ENCODE results near the gene HAPLN2.
"Not testable (repeated sequence)": the region's sequence is repeated elsewhere in the genome, so short reads cannot be mapped to it uniquely, and the experiment has no call there.

Gene HAPLN2

DNA sequence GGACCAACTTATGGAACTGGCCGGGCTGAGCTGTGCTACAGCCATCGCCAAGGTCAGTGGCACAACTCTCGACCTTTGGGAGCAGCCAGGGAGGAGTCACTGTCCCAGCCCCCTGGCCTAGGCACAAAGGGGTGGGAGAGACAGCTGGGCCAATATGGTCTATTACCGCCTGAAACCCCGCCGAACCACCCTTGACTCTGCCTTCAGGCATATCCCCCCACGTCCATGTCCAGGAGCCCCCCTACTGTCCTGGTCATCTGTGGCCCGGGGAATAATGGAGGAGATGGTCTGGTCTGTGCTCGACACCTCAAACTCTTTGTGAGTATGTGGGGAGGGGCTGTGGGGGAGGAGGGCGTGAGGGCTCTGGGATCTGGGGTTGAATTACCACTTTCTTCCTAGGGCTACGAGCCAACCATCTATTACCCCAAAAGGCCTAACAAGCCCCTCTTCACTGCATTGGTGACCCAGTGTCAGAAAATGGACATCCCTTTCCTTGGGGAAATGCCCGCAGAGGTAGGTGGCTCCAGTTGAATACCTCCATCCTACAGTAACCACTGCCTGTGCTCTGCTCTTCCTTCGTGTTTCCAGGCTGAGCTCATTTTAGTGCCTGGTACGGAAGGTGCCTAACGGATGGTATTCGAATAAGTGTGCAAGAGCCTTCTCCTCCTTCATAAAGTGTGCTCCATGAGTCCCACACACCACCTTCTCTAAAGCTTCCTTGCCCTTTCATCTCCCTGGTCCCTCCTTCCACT, 26.9 kb upstream of the HAPLN2 start:
- DNase-seq, result no peak

DNA sequence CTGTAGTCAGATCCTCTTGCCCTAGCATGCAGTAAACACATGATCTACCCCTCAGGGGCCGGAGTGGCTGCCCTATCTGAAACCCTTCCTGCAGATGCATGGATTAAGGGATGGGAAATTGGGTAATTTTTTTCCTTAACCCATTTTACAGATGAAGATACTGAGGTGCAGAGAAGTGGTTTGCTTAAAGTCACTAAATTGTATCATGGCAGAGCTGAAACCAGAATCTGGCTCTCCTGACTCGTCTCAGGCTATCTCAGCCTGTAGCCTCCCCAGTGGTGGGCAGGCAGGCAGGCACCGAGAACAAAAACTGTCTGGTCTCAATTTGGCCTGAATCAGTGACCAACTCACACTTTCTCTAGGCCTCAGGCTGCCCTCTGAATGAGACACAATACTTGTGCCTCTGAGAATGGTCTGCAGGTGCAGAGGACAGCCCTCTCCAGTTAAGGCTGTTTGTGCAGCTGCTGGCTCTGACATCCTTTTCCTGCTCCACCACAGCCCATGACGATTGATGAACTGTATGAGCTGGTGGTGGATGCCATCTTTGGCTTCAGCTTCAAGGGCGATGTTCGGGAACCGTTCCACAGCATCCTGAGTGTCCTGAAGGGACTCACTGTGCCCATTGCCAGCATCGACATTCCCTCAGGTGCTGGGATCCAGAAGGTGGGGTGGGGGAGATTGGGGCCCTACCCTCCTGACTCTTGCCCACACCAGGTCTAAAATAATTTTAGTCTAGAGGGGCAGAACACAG, 26.1 kb upstream of the HAPLN2 start:
- no peak for DNase-seq

DNA sequence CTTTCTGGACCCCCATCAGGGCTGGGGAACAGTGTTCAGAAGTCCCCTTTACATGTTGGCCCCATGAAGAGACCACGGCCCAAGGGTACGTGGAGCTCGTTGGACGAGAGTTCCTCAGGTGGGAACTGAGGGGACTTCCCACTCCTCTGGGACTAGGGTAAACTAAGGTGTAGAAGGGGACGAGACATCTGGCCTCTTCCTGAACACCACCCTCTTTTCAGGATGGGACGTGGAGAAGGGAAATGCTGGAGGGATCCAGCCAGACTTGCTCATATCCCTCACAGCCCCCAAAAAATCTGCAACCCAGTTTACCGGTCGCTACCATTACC, 25.6 kb upstream of the HAPLN2 start:
- no peak for DNase-seq

DNA sequence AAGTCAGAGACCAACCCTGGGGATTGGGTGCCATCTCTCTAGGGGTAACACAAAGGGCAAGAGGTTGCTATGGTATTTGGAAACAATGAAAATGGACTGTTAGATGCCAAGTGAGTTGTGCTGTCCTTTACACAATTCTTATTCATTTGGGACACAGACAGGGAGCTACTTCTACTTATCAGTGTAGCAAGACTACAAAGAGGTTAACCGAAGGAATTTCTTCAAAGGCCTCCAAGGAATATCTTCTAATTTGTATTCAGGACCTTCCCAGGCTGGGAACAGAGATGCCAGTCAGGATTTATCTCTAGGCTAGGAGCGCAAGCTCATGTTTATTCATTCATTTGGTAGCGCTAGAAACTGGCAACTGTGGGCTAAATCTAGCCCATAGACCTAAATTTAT, 25.0 kb upstream of the HAPLN2 start:
- no peak for DNase-seq

DNA sequence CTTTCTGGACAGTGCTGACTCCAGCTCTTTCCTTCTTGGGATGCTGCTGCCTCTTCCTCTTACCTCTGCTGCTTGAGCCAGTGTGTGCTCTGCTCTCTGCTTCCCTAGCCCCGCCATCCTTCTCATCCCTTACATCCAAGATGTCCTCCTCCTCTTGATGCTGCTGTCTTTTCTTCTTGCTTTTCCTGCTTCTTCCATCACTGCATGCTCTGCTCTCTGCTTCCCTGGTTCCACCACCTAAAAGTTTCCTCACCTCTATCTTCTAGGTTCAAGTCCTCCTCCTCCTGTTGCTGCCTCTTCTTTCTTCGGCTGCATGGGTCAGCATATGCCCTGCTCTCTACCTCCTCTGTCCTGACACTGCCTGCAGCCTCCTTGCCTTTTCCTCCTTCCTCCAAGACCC, 24.2 kb upstream of the HAPLN2 start:
- no peak for DNase-seq

DNA sequence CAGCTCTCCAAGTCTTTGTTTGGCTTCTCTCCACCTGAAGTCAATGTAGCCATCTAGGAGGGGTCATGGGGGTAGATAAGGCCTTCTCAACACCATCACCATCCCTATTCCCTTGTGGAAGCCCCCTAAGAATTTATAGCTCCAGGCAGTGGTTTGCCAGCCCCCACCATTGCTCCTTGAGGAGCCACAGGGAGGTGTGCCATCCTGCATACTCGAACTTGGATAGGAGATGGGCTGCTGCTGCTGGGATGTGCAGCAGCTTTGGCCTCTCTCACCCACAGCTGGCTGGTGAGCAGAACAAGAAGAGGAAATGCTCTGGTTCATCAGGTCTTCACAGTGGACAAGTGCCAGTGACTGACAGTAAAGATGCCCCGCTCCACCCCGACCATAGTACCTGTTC, 22.8 kb upstream of the HAPLN2 start:
- DNase-seq, result no peak

DNA sequence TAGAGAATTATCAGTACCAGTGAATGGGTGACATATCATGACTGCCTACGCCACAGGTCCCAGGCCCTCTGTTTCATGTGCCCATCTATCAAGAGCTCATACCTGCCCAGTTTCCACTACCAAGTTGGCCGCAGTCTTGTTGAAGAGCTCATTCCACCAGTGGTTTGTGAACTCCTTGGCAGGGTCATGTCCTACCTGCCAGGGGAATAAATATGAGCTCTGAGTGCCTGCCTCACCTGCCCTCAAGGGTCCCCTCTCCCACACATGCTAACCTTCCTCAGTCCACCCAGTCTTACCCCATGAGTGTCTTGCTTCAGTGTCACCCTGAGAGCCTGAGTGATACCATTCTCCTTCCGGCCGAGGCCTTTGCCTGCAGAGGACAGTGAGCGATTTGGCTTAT, 21.1 kb upstream of the HAPLN2 start:
- DNase-seq, result no peak

DNA sequence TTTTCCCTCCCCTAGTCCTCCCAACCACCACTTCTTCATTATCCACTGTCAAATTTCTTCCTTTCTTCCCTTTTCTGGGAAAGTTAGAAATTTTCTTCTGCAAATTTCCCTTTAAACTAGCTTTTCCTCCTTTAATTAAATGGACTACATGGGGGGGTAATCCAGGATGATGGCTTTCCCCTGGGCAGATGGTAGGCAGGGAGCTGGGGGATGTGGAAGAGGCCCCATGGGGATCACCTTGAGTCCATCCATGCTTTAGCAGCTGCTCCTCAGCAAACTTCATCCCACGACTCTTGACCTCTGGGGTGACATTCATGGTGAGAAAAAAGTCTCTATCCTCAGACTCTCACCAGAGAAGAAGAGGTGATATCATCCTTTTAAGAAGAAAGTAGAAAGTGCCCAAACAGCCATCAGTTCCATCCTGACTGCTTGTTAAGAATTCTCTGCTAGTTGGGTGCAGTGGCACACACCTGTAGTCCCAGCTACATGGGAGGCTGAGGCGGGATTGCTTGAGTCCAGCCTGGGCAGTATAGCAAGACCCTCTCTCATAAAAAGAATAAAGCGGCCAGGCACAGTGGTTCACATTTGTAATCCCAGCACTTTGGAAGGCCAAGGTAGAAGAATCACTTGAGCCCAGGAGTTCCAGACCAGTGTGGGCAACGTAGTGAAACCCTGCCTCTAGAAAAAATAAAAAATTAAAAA, 20.3 kb upstream of the HAPLN2 start:
- DNase-seq, result no peak

DNA sequence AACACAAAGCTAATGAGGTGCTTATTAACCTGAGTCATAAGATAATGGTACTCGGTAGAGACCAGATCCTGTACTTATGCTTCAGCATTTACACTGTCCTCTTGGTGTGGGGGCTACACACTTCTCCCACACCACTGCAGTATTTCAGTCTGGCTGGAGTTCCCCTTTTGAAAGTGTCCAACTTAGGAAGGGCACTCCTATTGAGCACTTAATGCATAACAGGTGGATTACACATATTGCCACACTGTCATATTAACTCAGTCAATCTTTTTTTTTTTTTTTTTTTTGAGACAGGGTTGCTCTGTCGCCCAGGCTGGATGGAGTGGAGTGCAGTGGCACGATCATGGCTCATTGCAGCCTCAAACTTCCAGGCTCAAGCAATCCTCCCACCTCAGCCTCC, 19.4 kb upstream of the HAPLN2 start:
- DNase-seq, result no peak

DNA sequence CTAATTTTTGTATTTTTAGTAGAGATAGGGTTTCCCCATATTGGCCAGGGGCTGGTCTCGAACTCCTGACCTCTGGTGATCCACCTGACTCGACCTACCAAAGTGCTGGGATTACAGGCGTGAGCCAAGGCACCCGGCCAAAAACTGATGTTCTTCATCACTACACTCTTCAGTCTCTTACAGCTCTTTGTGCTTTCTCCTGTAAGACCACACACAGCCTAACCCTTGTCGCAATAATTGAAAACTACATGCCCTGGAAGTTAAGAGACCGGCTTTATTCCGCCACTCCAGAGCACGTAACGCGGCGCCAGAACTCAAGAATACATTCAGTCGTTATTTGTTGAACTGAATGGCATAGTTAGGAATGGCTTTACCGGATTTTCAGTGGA, 18.5 kb upstream of the HAPLN2 start:
- DNase-seq, result no peak

DNA sequence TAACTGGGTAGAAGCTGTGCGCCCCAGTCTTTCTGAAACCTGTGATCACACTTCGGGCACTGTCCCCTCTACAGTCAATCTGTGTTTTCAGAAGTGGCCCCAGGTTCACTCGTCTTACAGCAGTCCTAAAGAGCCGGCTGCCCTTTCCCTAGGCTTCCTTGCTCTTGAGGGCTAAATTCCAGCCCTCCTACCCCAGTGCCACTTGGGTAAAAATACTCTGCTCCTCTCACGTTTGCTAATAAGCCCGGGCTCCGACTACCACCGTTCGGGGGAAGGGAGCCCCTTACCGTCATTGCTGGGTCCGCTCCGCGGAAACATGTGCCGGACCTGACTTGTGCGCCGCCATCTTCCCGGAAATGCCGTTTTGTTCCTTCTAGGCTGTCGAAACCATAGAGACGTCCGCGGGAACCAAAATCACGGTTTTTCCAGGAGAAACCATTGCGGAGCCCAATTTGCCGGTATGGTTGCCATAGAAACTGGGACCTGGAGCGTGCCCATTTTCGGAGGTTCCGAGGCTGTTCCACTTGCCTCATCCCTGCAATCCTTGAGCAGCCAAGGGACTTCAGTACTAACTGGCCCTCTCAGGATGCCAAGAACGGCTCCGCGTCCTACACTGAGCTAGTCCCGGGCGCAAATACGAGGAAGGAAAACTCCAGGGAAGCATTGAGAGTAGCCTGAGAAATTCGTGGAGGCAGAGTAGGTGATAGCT, 17.9 kb upstream of the HAPLN2 start, which contains the start of gene GPATCH4:
Gene GPATCH4, minus strand, starts transcription at position 358 of the 709 bp plus-strand sequence.
- DNase-seq, result peak; percentile 41

DNA sequence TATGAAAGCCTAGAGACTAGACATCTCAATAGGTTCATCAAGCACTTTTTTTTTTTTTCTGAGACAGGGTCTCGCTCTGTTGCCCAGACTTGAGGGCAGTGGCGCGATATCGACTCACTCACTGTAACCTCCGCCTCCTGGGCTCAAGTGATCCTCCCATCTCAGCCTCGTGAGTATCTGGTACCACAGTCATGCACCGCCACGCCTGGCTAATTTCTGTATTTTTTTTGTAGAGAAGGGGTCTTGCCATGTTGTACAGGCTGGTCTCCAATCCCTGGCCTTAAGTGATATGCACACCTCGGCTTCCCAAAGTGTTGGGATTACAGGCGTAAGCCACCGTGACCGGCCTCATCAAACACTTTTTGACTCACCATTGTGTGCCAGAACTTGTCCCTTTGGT, 17.3 kb upstream of the HAPLN2 start:
- no peak for DNase-seq

DNA sequence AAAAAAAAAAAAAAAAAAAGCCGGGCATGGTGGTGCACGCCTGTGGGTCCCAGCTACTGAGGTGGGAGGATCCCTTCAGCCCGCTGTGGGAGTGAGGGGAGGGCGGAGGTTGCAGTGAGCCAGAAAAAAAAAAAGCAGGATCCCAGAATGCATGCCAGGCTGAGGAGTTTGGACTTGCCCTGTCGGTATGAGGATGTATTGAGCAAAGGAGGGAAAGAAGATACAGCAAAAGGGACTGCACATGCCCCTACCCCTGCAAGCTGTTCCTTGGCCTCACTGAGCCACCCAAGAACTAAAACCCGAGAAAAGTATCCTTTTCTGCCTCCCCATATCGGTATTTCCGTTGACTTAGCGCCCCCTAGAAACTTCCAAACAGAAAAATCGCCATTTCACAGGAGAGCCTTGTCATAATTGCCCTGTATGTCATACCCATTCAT, 16.6 kb upstream of the HAPLN2 start:
- DNase-seq, result no peak

DNA sequence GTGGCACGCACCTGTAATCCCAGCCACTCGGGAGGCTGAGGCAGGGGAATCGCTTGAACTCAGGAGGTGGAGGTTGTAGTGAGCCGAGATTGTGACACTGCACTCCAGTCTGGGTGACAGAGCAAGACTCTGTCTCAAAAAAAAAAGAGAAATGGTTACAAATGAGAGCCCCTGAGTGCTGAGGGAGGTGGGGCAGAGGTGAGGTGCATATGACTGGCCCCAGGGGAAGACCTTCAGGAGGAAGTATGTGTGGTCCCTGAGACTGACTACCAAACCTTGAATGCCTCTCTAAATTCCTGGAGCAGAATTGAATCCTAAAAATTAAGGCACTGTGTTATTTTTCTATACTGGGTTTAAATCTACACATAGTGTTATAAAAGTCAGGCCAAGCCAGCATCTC, 11.9 kb upstream of the HAPLN2 start:
- not testable (repeated sequence) for DNase-seq

DNA sequence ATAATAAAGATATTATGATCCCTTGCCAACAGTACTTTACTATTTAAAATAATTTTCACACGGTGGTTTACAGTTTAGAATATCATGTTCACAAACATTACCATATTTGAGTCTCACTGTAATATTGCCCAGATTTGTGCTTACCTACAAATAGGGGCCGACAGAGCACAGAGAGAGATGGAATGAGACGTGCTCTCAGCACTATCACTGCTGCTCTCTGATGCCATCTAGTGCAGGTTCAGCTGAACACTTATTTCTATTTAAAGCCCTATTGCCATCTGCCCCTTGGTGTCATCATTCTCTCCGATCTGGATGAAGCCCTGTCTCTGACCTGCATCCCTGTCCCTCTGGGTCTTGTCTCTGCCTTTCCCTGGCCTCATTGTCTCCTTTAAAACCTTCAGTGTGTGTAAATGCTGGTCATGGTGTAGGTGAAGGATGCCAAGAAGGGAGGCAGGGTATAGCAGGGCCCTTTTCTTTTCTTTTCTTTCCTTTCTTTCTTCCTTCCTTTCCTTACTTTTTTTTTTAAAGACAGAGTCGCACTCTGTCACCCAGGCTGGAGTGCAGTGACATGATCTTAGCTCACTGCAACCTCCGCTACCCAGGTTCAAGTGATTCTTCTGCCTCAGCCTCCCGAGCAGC, 11.1 kb upstream of the HAPLN2 start:
- DNase-seq, result peak; percentile 50

DNA sequence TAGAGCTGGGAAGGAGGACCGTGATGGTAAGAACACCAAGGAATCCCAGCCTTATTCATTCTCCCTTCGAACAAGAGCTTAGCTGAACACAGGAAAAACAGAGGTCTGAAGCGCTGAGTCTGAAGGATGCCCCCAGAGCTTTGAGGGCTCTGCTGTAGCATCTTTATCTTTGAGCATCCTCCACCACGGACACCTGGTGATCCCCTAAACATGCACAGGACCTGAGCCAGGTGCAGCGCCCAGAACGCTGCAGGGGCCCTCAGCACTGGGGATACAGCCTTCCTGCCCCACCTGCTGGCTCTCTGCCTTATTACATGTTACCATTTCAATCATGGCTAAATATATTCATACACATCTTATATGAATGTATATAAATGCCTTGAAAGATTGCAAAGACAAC, 10.2 kb upstream of the HAPLN2 start:
- peak; percentile 35 for DNase-seq

DNA sequence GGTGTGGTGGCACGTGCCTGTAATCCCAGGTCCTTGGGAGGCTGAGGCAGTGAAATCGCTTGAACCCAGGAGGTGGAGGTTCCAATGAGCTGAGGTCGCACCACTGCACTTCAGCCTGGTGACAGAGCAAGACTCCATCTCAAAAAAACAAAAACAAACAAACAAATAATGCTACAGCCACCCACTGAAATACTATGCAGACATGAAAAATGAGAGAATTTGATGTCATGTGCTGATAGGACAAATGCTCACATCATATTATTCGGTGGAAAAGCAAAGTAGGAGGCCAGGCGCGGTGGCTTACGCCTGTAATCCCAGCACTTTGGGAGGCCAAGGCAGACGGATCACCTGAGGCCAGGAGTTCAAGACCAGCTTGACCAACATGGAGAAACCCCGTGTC, 9.1 kb upstream of the HAPLN2 start:
- not testable (repeated sequence) for DNase-seq

DNA sequence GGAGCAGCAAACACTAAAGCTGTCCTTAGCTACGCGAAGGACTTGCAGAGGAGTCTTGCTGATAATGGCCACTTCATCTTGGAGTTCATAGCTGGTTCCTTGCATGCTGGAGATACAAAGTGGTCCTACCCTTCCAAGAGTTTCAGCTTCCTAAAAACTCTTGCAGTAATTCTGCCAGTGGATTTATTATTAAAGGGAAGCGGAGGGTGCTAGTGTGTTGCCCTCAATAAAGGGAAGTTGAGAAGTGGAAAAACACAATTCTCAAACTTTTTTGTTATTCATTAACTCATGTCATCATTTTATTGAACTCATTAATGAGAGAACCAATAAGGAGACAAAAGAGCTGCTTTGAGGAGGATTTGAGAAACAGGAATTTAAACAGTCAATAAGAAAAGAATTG, 6.5 kb upstream of the HAPLN2 start:
- no peak for DNase-seq

DNA sequence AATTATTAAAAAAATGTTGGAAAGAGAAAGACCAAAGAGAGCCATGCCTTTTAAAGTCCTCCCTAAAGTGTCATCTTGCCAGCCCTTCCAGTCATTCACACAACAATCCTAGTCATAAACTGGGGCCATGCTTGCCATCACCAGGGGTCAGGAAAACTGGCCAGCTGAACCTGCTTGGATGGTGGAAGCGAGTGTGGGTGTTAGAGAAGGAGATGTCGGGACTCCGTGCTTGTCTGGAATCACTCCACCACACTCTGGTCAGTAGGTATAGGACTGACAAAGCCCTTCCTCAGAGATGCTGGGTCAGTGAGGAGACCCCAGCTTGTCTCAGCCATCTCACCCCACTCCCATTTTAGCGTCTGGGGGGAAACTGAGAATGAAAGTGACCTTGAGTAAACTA, 3.3 kb upstream of the HAPLN2 start:
- no peak for DNase-seq

DNA sequence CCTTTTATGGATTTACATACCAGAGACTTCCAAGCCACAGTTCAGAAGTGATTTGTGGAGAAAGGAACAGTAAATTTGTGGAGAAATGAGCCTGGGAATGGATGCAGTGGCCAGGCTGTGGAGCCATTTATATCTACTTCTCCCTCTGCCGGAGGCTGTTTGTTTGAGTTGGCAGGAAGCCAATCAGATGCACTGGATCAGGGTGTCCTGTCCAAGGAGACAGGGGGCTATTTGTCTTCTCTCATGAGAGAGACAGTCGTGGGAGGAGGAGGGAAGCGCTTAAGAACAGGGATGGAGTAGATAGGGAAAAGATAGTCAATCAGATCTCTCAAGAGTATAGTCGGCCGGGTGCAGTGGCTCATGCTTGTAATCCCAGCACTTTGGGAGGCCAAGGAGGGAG, 2.8 kb upstream of the HAPLN2 start:
- no peak for DNase-seq

DNA sequence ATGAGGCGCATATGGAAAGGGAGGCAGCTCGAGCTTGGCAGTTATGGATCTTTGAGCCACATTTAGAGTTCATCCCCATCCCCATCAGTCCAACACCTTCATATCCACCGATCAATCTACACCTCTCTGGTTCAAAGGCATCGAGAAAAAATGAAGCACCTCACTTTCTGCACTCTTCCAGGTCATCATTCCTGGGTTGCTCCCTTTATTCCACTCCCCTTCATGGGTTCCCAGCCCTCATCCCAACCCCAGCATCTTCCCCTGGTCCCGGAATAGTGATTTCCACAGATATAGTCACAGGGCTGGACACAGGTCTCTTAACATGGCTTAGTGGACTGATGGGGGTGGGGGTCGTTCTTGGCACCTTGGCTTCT, 354 bp downstream of the HAPLN2 start:
- DNase-seq, result no peak

DNA sequence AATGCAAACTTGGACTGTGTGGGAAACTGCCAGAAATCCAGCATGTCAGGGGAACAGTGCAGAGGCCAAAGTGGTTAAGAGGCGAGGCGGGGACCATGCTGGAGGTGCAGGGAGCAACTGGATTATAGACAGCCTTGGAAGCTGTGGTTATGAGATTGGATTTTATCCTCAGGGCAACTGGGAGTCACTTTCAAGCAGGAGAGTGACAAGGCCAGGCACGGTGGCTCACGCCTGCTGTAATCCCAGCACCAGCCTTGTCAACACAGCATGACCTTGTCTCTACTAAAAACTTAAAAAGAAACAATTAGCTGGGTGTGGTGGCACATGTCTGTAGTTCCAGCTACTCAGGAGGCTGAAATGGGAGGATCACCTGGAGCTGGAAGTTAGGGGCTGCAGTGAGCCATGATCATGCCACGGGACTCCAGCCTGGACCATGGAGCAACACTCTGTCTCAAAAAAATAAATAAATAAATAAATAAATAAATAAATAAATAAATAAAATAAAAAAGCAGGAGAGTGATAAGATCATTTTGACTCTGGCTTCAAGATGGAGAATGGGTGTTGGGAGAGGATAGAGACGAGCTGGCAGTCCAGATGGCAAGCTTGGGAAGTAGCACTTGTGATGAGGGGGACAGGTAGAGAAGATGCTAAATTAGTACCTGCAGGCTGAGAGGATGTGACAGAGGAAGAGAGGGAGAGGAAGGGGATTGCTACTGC, 3.5 kb downstream of the HAPLN2 start:
- no peak for DNase-seq
